GM18520 (cell line): Measurements from ENCODE around the gene RELN.

Experiments
- ATAC-seq: cut with Tn5 transposase; IDR thresholded peaks from one replicate; pipeline ENCODE4 v1.9.1; 2021; ENCODE audit not compliant: unreplicated experiment

RELN gene

GRCh38 chr7:103690242-103690974 lies 299.1 kb downstream of the RELN start:
- no peak for ATAC-seq

GRCh38 chr7:103689255-103689654 lies 300.2 kb downstream of the RELN start:
- ATAC-seq = no peak

GRCh38 chr7:103687951-103688350 lies 301.5 kb downstream of the RELN start:
- no peak for ATAC-seq

- ATAC-seq = no peak
Measured at GRCh38 chr7:103687272-103687671, 302.2 kb downstream of the RELN start.

GRCh38 chr7:103686763-103687162 lies 302.7 kb downstream of the RELN start:
- no peak for ATAC-seq

GRCh38 chr7:103686064-103686463 lies 303.4 kb downstream of the RELN start:
- no peak for ATAC-seq

- ATAC-seq = no peak
Measured at GRCh38 chr7:103685646-103686045, 303.8 kb downstream of the RELN start.

GRCh38 chr7:103683348-103683747 lies 306.1 kb downstream of the RELN start:
- no peak for ATAC-seq

- ATAC-seq = no peak
Measured at GRCh38 chr7:103680161-103681144, 309.0 kb downstream of the RELN start.

GRCh38 chr7:103679151-103680132 lies 310.0 kb downstream of the RELN start:
- ATAC-seq = no peak

- ATAC-seq = no peak
Measured at GRCh38 chr7:103668279-103668941, 321.0 kb downstream of the RELN start.

- no peak for ATAC-seq
Measured at GRCh38 chr7:103666326-103666725, 323.1 kb downstream of the RELN start.

- no peak for ATAC-seq
Measured at GRCh38 chr7:103664577-103664976, 324.9 kb downstream of the RELN start.

GRCh38 chr7:103660455-103661371 lies 328.7 kb downstream of the RELN start:
- ATAC-seq = no peak

GRCh38 chr7:103658055-103659005 lies 331.1 kb downstream of the RELN start:
- ATAC-seq = no peak

GRCh38 chr7:103657474-103657894 lies 332.0 kb downstream of the RELN start:
- no peak for ATAC-seq

- ATAC-seq = no peak
Measured at GRCh38 chr7:103656221-103656620, 333.2 kb downstream of the RELN start.
